Liver (tissue), 9 donors: ENCODE data around the gene PAPPA2. TPM values are rescaled to one million over a fixed set of nuclear protein-coding genes. Genes with fewer than 3 reads are reported as not detected.

Experiments used
- DNase-seq: peaks from one replicate; pipeline ENCODE4 v3.0.0-alpha.2; 2017; ENCODE audit warnings: low spot score
- H3K27ac ChIP-seq, 2 donors: one replicate each; pipeline ENCODE4 v1.7.0; 2013; ENCODE audit warnings: inconsistent platforms in 2 of 2, low read length in 2 of 2, control low read depth in 1 of 2, low read depth in 1 of 2, mild to moderate bottlenecking in 1 of 2
- H3K27me3 ChIP-seq, 4 donors: one replicate each; pipeline versions ENCODE4 v1.6.1 to v1.7.0; 2013; ENCODE audit warnings: low read length in 3 of 4, inconsistent platforms in 1 of 4, mild to moderate bottlenecking in 1 of 4, moderate library complexity in 1 of 4; ENCODE audit not compliant: control insufficient read depth in 4 of 4, insufficient read depth in 4 of 4
- H3K36me3 ChIP-seq, 4 donors: one replicate each; pipeline versions ENCODE4 v1.6.1 to v1.7.0; 2013; ENCODE audit warnings: low read length in 3 of 4, mild to moderate bottlenecking in 3 of 4, low read depth in 1 of 4, moderate library complexity in 1 of 4; ENCODE audit not compliant: control insufficient read depth in 4 of 4, insufficient read depth in 3 of 4
- H3K4me1 ChIP-seq, 4 donors: one replicate each; pipeline versions ENCODE4 v1.6.1 to v1.7.0; 2013; ENCODE audit warnings: low read length in 3 of 4, mild to moderate bottlenecking in 3 of 4, moderate library complexity in 1 of 4; ENCODE audit not compliant: control insufficient read depth in 4 of 4, insufficient read depth in 4 of 4
- H3K4me3 ChIP-seq, 3 donors: one replicate each; pipeline versions ENCODE4 v1.6.1 to v1.7.0; 2013; ENCODE audit warnings: low read length in 3 of 3, control low read depth in 1 of 3, low read depth in 1 of 3, mild to moderate bottlenecking in 1 of 3
- H3K9ac ChIP-seq, 2 donors: one replicate each; pipeline ENCODE4 v1.7.0; 2013; ENCODE audit warnings: low read length in 2 of 2, mild to moderate bottlenecking in 2 of 2, moderate library complexity in 2 of 2, control low read depth in 1 of 2, low read depth in 1 of 2
- H3K9me3 ChIP-seq, 4 donors: one replicate each; pipeline versions ENCODE4 v1.6.1 to v1.7.0; 2013; ENCODE audit warnings: low read length in 3 of 4; ENCODE audit not compliant: control insufficient read depth in 4 of 4
- ATF3 ChIP-seq: IDR thresholded peaks from 2 replicates; pipeline ENCODE4 v1.6.1; 2016; ENCODE audit warnings: antibody characterized with exemption
- EGR1 ChIP-seq, 2 donors: IDR thresholded peaks; 2 replicates each; pipeline ENCODE4 v1.6.1; 2016 to 2018; ENCODE audit warnings: antibody characterized with exemption in 2 of 2, low read depth in 2 of 2
- FOXA1 ChIP-seq: IDR thresholded peaks from 2 replicates; pipeline ENCODE4 v1.6.1; 2016; ENCODE audit warnings: antibody characterized with exemption
- FOXA2 ChIP-seq: IDR thresholded peaks from 2 replicates; pipeline ENCODE4 v1.6.1; 2016; ENCODE audit warnings: antibody characterized with exemption
- GABPA ChIP-seq, 2 donors: IDR thresholded peaks in 1 of 2; conservative IDR thresholded peaks in 1 of 2; 2 replicates each; pipeline ENCODE4 v1.6.1; 2016; ENCODE audit warnings: antibody characterized with exemption in 2 of 2, mild to moderate bottlenecking in 1 of 2, moderate library complexity in 1 of 2
- HNF4A ChIP-seq, 2 donors: conservative IDR thresholded peaks; 2 replicates each; pipeline ENCODE4 v1.6.1; 2016; ENCODE audit warnings: antibody characterized with exemption in 2 of 2, mild to moderate bottlenecking in 2 of 2
- HNF4G ChIP-seq: IDR thresholded peaks from 2 replicates; pipeline ENCODE4 v1.6.1; 2016; ENCODE audit warnings: antibody characterized with exemption
- JUND ChIP-seq, 2 donors: IDR thresholded peaks; 2 replicates each; pipeline ENCODE4 v1.6.1; 2016; ENCODE audit warnings: antibody characterized with exemption in 2 of 2
- NR2F2 ChIP-seq: IDR thresholded peaks from 2 replicates; pipeline ENCODE4 v1.6.1; 2016; ENCODE audit warnings: antibody characterized with exemption
- RAD21 ChIP-seq, 2 donors: IDR thresholded peaks; 2 replicates each; pipeline ENCODE4 v1.6.1; 2016; ENCODE audit warnings: antibody characterized with exemption in 2 of 2, mild to moderate bottlenecking in 2 of 2
- REST ChIP-seq: IDR thresholded peaks from 2 replicates; pipeline ENCODE4 v1.6.1; 2016; ENCODE audit warnings: antibody characterized with exemption, mild to moderate bottlenecking
- RXRA ChIP-seq, 2 donors: IDR thresholded peaks; 2 replicates each; pipeline ENCODE4 v1.6.1; 2017 to 2018; ENCODE audit warnings: antibody characterized with exemption in 2 of 2, mild to moderate bottlenecking in 1 of 2
- SP1 ChIP-seq: IDR thresholded peaks from 2 replicates; pipeline ENCODE4 v1.6.1; 2018; ENCODE audit warnings: antibody characterized with exemption, mild to moderate bottlenecking
- TAF1 ChIP-seq: conservative IDR thresholded peaks from 2 replicates; pipeline ENCODE4 v1.6.1; 2016; ENCODE audit warnings: antibody characterized with exemption, mild to moderate bottlenecking
- YY1 ChIP-seq: IDR thresholded peaks from 2 replicates; pipeline ENCODE4 v1.6.1; 2016; ENCODE audit warnings: antibody characterized with exemption, mild to moderate bottlenecking
- ZBTB33 ChIP-seq: IDR thresholded peaks from 2 replicates; pipeline ENCODE4 v1.6.1; 2016; ENCODE audit warnings: antibody characterized with exemption
- WGBS: extraction: QIAGEN DNeasy Blood & Tissue Kit; methylation state at CpG from one replicate; pipeline ENCODE4 v1.1.7; 2013; 5-methylcytosine and 5-hydroxymethylcytosine counted together
- polyA plus RNA-seq, 2 donors: library from polyadenylated mRNA; stranded (reverse) in 1 of 2; unstranded in 1 of 2; fragments of 200-250 nt in 1 of 2; fragments of >200 nt in 1 of 2; fragmentation: Nextera tagmentation in 1 of 2; extraction: Ambion mirVana in 1 of 2; gene quantifications; one replicate each; pipeline versions ENCODE4 v1.2.1 to v1.2.3, GENCODE V29; 2013 to 2015
- total RNA-seq, 2 donors: library from RNA; depleted of rRNA; stranded (reverse); fragments of >200 nt; gene quantifications; one replicate each; pipeline ENCODE4 v1.2.3, GENCODE V29; 2014
- TF ChIP-seq, protein P1 (sequence below): fragments of 150-350 bp; IDR thresholded peaks from 2 replicates; pipeline ENCODE4 v1.5.1; 2017; ENCODE audit warnings: improper control_type of control experiment, low read depth, low read length; ENCODE audit not compliant: missing input control
- TF ChIP-seq, protein P2 (sequence below): IDR thresholded peaks from 2 replicates; pipeline ENCODE4 v1.6.1; 2016; ENCODE audit warnings: antibody characterized with exemption
- donor health status: healthy.
- donor health status: healthy.
- donor health status: healthy.
- donor health status: healthy.
- donor health status: healthy.

PAPPA2 gene
- total and polyA plus RNA-seq, 4 donors = 0.19 to 27.2 (median 13.4) TPM

- Histone ChIP-seq H3K9ac (no peak overlapping the region), H3K9me3 (no peaks in the 10 kb centered on the region), H3K36me3 (peaks cover 0 to under 1% (median 0%) of the 10 kb centered on the region in 4 donors), H3K27ac (no peak overlapping the region), H3K27me3 (no peaks in the 10 kb centered on the region), H3K4me3 (no peak overlapping the region), H3K4me1 (peaks cover 0 to 22% (median 19%) of the 10 kb centered on the region in 4 donors)
- WGBS = 88% methylated on average over 2 of the region's 2 CpGs
- no peak for DNase-seq
- TF ChIP-seq, protein P1, sequence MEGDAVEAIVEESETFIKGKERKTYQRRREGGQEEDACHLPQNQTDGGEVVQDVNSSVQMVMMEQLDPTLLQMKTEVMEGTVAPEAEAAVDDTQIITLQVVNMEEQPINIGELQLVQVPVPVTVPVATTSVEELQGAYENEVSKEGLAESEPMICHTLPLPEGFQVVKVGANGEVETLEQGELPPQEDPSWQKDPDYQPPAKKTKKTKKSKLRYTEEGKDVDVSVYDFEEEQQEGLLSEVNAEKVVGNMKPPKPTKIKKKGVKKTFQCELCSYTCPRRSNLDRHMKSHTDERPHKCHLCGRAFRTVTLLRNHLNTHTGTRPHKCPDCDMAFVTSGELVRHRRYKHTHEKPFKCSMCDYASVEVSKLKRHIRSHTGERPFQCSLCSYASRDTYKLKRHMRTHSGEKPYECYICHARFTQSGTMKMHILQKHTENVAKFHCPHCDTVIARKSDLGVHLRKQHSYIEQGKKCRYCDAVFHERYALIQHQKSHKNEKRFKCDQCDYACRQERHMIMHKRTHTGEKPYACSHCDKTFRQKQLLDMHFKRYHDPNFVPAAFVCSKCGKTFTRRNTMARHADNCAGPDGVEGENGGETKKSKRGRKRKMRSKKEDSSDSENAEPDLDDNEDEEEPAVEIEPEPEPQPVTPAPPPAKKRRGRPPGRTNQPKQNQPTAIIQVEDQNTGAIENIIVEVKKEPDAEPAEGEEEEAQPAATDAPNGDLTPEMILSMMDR = no peak
- TF ChIP-seq RAD21 (IDR thresholded peaks at IDR 0.05) = no peak
- no peak for TF ChIP-seq HNF4G
- TF ChIP-seq HNF4A (conservative IDR thresholded peaks at IDR 0.05) = no peak
- TF ChIP-seq EGR1 (IDR thresholded peaks at IDR 0.05; ENCODE audit: low read depth in 2 of 2) = no peak
These were observed 302.6 kb downstream of the PAPPA2 start for GRCh38 chr1:176765608-176766007.

GRCh38 chr1:176766779-176767178 is 303.8 kb downstream of the PAPPA2 start:
- Histone ChIP-seq H3K9ac (no peak overlapping the region), H3K4me3 (no peak overlapping the region), H3K36me3 (peaks cover 0 to 3% (median 0%) of the 10 kb centered on the region in 4 donors), H3K4me1 (peaks cover 0 to 22% (median 19%) of the 10 kb centered on the region in 4 donors), H3K27me3 (no peaks in the 10 kb centered on the region), H3K27ac (peak overlapping the region in 1 of 2 donors; percentile 58), H3K9me3 (no peaks in the 10 kb centered on the region)
- DNase-seq = no peak
- TF ChIP-seq NR2F2 (no peak), EGR1 (IDR thresholded peaks at IDR 0.05; ENCODE audit: low read depth in 2 of 2) (no peak), HNF4G (no peak), JUND (IDR thresholded peaks at IDR 0.05) (no peak), ZBTB33 (no peak), SP1 (no peak), FOXA2 (no peak), HNF4A (conservative IDR thresholded peaks at IDR 0.05) (peak in 1 of 2 donors; percentile 35), GABPA (IDR thresholded peaks at IDR 0.05 in 1 of 2, conservative IDR thresholded peaks at IDR 0.05 in 1 of 2) (no peak), RAD21 (IDR thresholded peaks at IDR 0.05) (peak in 1 of 2 donors; percentile 9), TAF1 (no peak), RXRA (IDR thresholded peaks at IDR 0.05) (peak; percentile 11 to 48), ATF3 (no peak), REST (no peak), YY1 (no peak), FOXA1 (no peak)
- TF ChIP-seq, protein P1 = no peak
- TF ChIP-seq, protein P2, sequence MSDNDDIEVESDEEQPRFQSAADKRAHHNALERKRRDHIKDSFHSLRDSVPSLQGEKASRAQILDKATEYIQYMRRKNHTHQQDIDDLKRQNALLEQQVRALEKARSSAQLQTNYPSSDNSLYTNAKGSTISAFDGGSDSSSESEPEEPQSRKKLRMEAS = peak; percentile 31
- WGBS = 66% methylated on average over 1 of the region's 1 CpG
